ENCODE results near the gene FBXO30. TPM values are rescaled to one million over a fixed set of nuclear protein-coding genes. Genes with fewer than 3 reads are reported as not detected.

The FBXO30 gene
- total RNA-seq, 1 experiment from 2014 or later = 1.8 TPM

DNA sequence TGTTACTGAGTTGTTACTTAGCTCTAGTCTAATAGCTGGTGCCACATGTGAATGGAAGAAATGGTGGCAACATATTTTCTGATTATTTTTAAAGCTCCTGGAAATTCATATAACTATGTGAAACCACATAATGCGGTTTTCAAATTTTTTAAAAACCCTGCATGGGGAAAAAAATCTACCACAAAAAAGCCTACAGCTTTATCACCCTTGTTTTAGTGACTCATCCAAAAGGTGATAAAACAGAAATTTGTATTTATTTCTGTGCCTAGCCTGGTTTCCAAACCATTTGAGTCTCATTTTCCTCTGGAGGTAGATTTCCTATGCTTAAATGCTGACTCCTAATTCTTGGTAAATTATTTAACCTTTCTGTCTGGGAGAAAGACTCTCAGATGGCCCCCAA lies 5.4 kb upstream of the FBXO30 start:
- no peak for DNase-seq (ENCODE audit: low spot score)

DNA sequence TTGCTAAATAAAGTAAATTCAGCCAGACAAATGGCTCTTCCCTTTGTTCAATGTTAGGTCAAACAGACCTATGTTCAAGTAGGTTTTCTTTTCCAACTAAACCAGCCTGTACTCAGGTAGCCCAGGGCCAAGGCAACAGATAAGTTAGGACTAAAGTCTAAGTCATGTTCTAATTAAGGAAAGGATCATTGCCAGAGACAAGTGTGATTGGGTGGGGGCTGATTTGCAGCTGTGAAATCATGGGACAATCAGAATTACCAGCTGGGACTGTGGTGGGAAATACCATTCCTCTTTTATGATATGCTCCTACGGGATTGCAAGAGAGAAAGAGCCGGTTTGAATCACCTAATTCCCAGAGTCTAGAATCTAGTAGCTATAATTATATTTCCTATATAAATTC lies 4.2 kb upstream of the FBXO30 start:
- no peak for DNase-seq (ENCODE audit: low spot score)

DNA sequence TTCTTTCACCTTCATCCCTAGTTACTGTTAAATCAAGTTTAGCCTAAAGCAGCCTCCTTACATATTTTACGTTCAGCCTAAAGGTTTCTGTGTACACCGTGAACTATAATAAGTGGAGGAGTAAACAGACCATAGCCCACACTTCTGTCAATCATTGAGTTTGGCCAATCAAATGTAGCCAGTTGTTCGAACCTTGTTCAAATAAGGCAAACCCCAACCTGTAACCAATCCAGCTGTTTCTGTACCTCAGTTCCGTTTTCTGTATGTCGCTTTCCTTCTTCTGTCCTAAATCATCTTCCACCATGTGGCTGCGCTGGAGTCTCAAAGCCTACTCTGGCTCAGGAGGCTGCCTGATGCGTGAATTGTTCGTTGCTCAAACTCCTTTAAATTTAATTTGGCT lies 1.8 kb upstream of the FBXO30 start:
- DNase-seq (ENCODE audit: low spot score) = no peak

DNA sequence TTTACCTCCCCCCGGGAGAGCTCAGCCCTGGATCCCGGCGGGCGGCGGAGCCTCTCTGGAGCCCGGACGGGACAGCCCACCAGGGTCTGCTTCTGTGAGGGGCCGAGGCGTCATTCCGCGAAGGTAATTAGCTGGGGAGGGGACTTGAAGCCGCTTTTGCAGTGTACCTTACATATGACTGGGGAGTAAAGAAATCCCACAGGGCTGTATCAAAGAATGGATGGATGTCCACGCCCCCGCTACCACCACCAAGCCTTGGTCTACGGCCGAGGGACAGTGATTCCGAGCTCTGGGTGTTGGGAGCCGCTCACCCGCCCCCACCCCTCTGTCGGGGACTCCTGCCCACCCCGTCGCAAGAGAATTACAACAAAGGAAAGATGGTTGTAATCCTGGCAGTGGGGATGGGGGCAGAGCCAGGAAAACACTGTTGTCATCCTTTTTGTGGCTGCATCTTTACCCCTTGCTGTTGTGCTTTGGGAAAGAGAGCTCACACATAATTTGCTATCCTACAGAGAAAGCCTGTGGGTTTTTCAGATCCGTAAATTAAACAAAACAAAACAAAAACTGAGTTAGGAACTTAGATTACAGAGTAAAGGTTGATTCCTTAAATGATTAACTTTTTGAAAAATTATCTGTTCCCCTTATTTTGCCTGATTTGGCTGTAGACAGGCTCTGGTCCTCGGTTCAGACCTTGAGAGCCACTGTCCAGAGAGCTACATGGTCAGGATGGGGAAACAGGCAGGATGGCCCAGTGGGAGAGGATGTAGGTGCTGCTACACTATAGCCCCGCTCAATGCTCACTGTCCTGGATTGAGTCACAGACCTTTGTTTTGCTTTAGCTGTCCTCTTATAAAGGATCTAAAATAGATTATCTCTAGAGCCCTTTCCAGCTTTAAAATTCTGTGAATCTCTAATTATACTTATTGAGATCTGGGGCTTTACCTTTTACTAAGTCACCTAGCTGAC lies 997 bp upstream of the FBXO30 start:
- no peak for DNase-seq (ENCODE audit: low spot score)

DNA sequence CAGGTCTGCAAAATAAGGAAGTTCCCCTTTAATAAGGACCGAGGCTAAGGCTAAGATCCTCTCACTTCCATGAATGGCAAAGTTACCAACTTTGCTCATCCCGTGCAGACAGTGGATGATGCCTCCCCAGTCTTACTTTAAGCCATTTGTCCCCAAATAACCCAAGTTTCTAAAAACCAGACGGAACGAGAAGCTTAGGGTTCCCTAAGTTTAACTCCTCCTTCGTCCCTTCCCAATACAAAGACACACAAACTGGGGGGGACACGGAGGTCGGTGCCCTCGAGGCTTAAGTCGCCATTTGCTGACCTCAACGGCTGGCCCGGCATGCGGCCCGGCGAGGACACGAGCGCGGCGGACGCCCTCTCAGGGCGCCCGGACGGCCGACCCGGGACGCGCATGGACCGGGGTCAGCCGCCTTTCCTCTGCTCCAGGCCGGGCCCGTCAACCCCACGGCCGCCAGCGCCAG lies 527 bp downstream of the FBXO30 start:
- peak; percentile 71 for DNase-seq (ENCODE audit: low spot score)

DNA sequence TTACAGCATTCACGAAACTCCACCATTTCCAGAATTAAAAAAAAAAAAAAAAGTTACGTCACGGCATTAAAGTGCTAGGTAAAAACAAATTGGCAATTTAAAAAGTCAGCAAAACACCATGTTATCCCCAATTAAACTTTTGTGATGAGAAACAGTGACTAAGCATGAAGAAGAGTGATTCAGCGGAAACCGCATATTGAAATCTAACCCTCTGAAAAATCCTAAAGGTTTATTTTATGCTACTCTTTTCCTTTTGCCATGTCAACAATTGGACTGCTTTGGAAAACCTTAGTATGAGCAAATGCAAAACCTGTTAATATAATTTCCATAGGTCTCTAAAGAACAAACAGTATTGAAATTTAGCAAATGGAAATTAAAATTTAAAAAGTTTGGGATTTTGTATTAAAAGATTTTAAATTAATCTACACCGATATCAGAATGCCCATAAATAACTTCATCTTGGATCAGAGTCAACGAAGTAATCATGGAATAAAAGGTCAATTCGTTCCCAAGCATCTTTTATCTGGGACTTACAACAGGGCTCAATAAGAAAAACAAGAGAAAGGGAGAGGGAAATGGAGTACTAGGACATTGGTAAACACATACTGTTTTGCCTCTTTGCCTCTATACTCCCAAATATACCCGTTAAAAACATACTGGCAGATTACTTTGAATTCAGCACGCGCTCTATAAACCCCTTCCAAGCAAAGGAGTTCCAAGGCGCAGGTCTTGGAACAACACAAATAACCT lies 1.1 kb downstream of the FBXO30 start:
- DNase-seq (ENCODE audit: low spot score) = no peak

DNA sequence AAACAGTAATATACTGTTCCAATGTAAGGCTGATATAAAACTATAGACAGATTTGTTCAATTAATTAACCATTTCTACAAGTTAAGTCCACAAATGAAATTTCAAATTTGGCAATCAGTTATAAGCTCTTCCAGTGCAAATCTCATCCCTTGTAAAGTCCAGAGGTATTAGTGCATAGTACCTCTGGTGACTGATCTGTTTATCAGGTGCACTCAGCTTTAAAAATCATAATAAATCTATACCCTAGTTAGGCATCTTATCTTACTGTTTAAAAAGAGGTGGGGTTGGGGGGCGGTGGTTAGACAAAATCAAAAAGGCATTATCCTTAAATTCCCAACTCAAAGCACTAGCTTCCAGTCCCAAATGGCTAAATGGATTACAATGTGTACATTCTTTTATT lies 2.9 kb downstream of the FBXO30 start:
- DNase-seq (ENCODE audit: low spot score) = no peak

DNA sequence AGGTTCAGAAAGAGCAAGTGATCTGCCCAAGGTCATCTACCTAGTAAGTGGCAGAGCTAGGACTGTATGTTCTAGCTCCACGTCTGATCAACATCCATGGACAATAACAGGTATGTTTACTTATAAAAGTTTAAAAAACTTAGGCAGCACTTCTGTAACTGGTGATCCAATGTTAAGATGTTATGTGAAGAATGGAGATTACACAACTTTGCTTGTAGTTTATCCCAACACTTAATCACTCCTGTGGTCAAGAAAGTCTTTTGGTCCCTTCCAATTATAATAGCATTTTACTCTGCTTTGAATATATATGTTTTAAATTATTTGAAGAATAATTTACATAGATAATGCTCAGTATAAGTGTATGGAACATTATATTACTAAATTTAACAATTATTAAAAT lies 4.8 kb downstream of the FBXO30 start:
- no peak for DNase-seq (ENCODE audit: low spot score)

DNA sequence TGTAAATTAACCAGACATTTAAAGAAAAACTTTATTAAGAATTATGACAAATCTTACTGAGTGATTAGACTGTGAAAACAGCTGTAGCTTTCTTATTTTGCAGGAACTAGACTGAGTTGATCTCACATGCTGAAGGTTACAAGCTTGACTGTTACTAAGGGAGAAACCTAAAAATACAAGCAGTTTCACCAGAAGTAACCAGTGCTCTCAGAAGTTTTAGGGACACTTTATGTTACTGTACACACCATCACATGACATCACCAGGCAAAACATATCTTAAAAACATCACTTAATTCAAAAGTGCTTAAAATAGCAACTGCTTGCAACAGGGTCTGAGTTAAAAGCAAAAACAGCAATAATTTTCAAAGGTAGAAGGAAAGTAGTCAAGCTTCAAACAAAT lies 5.4 kb downstream of the FBXO30 start:
- no peak for DNase-seq (ENCODE audit: low spot score)

DNA sequence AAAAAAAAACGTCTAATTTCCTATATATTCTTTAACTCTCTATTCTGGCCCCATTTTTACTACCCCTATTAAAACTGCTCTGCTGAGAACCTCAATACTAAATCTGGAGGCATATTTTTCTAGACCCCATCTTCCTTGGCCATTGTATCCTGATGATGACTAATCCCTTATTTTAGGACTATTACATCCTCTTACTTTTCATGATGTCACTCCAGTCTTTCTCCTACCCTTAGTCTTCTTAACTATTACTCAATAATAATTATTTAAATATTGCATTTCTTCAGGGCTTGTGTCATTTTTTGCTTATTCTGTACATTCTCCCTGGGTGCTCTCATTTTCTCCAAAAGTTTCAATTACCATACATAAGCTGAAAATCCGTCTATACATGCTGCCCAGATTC lies 6.4 kb downstream of the FBXO30 start:
- DNase-seq (ENCODE audit: low spot score) = no peak

DNA sequence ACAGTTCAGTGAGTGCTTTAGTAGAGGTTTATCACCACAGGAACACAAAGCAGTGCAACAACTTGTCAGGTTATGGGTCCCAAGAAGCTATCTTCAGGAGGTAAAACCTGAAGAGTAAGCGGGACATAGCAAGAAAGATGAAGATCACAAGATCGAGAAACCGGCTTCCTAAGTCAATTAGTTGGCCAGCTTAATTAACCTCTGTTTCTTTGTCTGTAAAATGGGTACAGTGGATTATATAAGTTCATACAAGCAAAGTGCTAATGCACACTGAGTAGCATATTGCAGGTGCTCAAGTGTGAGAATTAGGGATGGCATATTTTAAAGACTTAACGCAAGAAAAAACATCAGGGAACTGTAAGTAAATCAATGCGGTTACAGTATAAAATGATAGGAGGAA lies 12.5 kb downstream of the FBXO30 start:
- no peak for DNase-seq (ENCODE audit: low spot score)

DNA sequence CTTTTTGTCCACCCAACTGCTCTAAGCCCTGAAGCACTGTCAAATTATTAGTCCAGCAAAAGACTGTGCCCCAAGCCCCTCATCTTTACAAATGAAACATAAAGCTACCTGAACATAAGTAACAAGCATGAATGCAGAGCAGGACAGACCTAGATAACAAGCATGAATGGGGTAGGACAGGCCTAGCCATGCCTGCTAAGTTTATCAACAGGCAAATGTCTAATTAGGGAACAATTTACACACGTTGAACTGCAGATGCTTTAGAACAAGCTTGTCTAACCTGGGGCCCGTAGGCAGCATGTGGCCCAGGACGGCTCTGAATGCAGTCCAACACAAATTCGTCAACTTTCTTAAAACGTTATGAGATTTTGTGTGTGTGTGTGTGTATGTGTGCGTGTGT lies 13.6 kb downstream of the FBXO30 start:
- DNase-seq (ENCODE audit: low spot score) = no peak

DNA sequence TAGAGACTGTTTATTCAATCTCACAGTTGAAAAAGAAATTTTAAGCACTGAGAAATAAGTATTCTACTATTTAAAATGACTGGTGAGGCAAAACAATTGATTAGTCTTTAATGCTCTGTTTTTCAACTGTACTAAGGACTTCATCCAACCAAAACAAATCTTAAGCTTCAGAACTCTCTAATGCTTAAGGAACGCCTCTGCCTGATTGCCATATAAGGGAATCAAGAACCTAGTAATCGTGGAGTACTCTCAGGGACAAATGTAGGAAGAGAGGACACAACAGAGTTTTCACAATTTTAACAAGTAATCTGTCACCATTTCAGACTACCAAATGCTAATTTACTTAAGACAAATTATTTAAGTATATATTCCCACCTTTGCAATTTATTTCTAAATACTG lies 16.1 kb downstream of the FBXO30 start:
- no peak for DNase-seq (ENCODE audit: low spot score)

DNA sequence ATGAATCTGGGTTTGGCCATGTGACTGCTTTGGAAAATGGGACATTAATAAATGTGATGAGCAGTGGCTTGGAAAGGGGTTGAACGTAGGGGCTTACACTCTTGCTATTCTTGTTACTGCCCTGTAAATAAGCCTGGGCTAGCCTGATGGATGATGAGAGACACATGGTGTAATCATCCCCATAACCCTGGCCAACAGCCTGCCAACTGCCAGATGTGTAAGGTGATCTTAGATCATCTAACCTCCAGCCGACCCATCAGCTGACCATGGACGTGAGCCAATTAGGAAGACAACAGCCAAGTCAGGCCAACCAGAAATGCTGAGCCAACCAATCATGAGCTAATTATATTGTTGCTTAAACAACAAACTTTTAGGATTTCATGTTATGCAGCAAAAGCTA lies 25.2 kb downstream of the FBXO30 start:
- no peak for DNase-seq (ENCODE audit: low spot score)

DNA sequence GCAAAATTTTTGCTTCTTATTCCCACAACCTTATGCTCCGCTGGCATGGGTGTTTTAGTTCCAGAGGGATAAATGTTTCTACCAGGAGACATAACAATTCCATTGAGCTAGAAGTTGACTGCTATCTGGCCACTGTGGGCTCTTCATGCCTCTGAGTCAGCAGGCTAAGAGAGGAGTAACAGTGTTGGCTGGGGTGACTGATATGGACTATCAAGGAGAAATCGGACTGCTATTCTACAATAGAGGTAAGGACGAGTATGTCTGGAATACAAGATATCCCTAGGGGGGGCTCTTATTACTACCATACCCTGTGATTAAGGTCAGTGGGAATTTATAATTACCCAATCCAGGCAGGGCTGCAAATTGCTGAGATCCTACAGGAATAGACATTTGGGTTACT lies 26.9 kb downstream of the FBXO30 start:
- no peak for DNase-seq (ENCODE audit: low spot score)

DNA sequence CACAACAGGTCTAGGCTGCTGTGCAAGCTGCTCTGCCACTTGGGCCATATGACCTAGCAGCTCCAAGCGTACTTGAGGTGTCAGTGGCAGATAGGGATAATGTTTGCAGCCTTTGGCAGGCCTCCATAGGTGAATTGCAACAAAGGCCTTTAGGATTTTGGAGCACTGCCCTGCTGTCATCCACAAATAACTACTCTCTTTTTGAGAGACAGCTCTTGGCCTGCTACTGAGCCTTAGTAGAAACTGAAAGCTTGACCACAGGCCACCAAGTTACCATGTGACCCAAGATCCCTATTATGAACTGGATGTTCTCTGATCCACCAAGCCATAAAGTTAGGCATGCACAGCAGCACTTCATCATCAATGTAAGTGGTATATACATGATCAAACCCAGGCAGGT lies 29.9 kb downstream of the FBXO30 start:
- no peak for DNase-seq (ENCODE audit: low spot score)

DNA sequence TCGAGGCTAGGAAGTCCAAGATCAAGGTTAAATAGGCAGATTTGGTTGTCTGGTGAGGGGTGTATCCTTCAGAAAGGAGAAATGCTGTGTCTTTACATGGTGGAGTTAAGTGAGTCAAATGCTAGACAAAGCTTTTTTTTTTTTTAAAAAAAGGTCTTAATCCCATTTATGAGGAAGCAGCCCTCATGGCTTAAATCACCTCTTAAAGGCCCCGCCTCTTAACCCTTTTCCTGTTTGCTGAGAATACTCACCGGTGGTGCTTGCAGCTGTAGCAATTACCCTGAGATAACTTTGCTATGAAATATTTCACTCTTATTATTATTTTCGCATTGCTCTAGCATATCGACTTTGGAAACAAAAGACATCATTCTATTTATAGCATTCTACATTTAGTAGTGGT lies 30.8 kb downstream of the FBXO30 start:
- DNase-seq (ENCODE audit: low spot score) = no peak

DNA sequence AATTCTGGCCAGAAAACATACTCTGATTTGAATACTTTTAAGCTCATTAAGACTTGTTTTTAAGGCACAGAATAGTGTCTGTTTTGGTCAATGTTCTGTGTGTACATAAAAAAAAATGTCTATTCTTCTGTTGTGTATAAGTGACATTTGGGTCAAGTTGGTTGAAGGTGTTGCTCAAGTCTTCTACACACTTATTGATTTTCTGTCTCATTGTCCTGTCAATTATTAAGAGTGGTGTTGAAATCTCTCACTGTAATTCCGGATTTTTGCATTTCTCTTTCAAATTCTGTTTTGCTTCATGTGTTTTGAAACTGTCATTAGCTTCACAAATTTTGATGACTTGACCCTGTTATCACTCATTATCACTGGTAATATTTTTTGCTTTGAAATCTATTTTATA lies 41.7 kb downstream of the FBXO30 start:
- DNase-seq (ENCODE audit: low spot score) = no peak

DNA sequence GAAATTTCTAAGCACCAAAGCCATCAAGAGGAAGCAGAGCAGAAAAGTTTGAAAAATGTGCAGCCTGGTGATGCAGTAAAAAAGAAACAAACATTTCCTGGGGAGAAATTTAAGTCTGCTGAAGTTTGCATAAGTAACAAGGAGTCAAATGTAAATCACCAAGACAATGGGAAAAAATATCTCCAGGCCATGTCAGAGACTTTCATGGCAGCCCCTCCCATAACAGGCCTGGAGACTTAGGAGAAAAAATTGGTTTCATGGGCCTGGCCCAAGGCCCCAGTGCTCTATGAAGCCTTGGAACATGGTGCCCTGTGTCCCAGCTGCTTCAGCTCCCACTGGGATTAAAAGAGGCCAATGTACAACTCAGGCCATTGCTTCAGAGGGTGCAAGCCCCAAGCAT lies 49.1 kb downstream of the FBXO30 start:
- DNase-seq (ENCODE audit: low spot score) = no peak

DNA sequence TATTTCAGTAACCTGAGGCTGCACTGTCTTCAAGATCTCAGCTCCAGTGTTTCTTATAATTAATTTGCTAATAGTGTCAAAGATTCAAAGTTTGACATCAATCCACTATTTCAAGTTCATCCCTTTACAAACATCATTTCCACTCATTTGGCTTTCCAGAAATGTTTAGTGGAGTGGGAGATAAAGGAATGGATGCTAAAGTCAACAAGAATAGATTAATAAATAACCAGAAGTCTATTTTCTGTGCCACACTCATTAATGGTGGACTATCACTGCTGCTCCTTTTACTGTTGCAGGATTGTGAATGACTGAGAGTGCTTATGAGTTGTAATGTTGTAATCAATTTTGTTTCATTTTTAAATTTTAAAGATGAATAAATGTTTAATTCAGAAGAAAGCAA lies 50.9 kb downstream of the FBXO30 start:
- DNase-seq (ENCODE audit: low spot score) = no peak

DNA sequence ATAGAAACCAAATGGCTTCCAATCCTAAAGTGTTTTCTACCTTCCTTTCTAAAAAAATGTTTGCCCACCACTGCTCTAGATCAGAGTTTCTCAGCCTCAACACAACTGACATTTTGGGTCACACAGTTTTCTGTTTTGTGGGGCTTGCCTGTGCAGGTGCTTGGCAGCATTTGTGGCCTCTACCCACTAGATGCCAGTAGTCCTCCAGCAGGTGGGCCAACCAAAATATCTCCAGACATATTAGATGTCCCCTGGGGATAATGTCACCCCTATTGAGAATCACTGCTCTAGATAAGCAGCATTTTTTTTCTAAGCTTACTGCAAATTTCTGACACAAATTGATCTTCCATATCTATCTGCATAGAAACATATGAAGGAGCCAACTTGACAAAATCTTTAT lies 53.0 kb downstream of the FBXO30 start:
- DNase-seq (ENCODE audit: low spot score) = no peak

DNA sequence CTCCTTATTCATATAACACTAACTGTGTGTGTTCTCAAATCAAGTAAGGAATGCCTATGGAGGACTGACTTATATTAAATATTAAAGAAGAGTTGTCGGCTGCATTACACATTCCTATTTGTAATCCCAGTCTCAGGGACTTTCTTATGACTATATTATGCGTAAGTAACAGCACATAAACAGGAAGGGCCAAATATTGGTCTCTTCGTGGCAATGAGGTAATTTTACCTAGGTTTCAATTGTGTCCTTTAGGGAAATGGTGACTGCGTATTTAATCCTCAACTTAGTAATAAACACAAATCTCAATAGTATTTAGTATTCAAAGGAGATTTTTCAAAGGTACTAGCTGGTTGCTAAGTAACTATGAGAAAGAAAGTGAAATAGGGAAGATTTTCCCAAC lies 56.5 kb downstream of the FBXO30 start:
- DNase-seq (ENCODE audit: low spot score) = no peak

DNA sequence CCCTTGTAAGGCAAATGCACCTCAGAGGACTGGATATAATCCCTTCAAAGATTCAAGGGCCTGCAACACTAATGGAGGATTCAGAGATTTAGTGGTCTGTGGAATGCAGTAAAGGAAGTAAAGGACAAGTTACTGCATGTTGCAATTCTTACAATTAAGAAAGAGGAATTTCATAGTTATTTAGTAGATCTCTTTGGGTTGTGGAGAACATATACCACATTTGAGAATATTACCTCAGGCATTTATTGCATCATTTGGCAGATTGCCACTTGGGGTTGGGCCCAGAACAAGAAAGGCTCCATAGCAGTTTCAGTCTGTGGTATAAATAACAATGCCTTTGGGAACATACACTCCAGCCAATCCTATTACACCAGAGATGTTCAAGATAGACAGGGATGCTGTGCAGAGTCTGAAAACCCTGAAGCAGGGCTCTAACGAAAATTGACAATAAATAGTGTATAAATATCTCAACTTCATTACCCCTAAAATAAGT lies 58.4 kb downstream of the FBXO30 start:
- DNase-seq (ENCODE audit: low spot score) = peak; percentile 21
